Kidney epithelial cell (primary cell): ENCODE results near the gene UBE2U. TPM values are rescaled to one million over a fixed set of nuclear protein-coding genes. Genes with fewer than 3 reads are reported as not detected.

ENCODE experiments used
- DNase-seq: peaks from one replicate; pipeline ENCODE4 v3.0.0-alpha.2; 2010; ENCODE audit warnings: low read depth
- H3K27me3 ChIP-seq: 2 replicates; pipeline ENCODE4 v1.6.0; 2011; ENCODE audit warnings: low read length; ENCODE audit not compliant: control insufficient read depth, insufficient read depth
- H3K36me3 ChIP-seq: 2 replicates; pipeline ENCODE4 v1.5.1; 2011; ENCODE audit warnings: low read length; ENCODE audit not compliant: control insufficient read depth, insufficient read depth
- H3K4me3 ChIP-seq: 2 replicates; pipeline ENCODE4 v1.5.1; 2011; ENCODE audit warnings: low read depth, mild to moderate bottlenecking, control low read depth, low read length
- total RNA-seq: library from RNA; depleted of rRNA; stranded (reverse); fragments of >200 nt; gene quantifications from 2 replicates; pipeline ENCODE4 v1.2.3, GENCODE V29; 2015
- TF ChIP-seq, protein P1 (sequence below): IDR thresholded peaks from 2 replicates; pipeline ENCODE4 v1.5.1; 2011; ENCODE audit warnings: mild to moderate bottlenecking, moderate library complexity, low read length, control low read depth, inconsistent platforms; ENCODE audit not compliant: insufficient read depth, poor library complexity, severe bottlenecking

Gene UBE2U, protein sequence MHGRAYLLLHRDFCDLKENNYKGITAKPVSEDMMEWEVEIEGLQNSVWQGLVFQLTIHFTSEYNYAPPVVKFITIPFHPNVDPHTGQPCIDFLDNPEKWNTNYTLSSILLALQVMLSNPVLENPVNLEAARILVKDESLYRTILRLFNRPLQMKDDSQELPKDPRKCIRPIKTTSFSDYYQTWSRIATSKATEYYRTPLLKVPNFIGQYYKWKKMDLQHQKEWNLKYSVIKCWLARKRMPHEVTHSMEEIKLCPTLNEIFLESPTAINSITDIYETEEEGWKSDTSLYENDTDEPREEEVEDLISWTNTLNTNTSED
- not detected in 2 replicates for total RNA-seq

DNA sequence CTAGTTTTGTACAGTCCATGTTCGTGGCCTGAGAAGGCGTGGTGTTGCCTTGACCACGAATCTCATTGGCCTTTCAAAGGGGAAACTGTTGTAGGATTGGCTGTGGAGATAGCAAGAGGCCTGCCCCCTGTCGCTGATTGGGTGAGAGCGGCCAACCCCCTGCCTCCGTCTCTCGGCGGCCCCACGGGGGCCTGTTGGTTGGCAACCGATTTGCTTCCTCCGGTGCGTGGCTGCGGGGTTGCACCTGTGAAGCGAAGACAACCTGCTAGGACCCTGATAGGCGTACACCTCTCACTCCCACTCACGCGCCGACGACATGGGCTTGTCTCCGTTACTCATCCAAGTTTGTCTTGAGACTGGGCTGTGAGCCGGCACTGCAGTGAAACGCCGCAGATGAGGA is at the start of gene UBE2U:
TSS of gene UBE2U (plus strand) at position 204 of the 400 bp plus-strand sequence. CDS start 428 bp downstream, outside the sequence.
- Histone ChIP-seq H3K4me3 (no peak within 1 kb of the TSS), H3K27me3 (no peaks in the 10 kb centered on the region), H3K36me3 (no peaks in the 10 kb centered on the region)
- TF ChIP-seq, protein P1, sequence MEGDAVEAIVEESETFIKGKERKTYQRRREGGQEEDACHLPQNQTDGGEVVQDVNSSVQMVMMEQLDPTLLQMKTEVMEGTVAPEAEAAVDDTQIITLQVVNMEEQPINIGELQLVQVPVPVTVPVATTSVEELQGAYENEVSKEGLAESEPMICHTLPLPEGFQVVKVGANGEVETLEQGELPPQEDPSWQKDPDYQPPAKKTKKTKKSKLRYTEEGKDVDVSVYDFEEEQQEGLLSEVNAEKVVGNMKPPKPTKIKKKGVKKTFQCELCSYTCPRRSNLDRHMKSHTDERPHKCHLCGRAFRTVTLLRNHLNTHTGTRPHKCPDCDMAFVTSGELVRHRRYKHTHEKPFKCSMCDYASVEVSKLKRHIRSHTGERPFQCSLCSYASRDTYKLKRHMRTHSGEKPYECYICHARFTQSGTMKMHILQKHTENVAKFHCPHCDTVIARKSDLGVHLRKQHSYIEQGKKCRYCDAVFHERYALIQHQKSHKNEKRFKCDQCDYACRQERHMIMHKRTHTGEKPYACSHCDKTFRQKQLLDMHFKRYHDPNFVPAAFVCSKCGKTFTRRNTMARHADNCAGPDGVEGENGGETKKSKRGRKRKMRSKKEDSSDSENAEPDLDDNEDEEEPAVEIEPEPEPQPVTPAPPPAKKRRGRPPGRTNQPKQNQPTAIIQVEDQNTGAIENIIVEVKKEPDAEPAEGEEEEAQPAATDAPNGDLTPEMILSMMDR: no peak
- no peak for DNase-seq

DNA sequence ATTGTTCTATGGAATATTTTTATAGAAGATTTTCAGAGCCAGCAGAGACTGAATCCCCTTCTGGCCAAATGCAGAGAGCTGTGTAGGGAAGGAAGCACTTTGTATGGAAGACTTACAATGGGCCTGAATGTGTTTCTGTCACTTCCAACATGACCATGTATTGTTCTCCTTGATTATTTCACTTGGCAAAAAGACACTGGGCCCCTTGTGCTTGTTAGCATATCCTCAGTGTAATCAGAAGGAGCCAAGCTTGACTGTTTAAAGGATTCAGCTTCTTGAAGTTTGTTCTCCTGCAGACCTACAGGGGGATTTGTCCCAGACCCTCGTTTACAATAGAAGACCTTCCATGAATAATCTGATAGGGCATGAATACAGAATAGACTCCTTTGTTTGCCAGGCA is 48.1 kb upstream of the UBE2U start:
- no peaks in the 10 kb centered on the region for H3K27me3 ChIP-seq
- TF ChIP-seq, protein P1: no peak
- DNase-seq: no peak
- peaks cover 2% of the 10 kb centered on the region for H3K36me3 ChIP-seq
- no peak overlapping the region for H3K4me3 ChIP-seq

DNA sequence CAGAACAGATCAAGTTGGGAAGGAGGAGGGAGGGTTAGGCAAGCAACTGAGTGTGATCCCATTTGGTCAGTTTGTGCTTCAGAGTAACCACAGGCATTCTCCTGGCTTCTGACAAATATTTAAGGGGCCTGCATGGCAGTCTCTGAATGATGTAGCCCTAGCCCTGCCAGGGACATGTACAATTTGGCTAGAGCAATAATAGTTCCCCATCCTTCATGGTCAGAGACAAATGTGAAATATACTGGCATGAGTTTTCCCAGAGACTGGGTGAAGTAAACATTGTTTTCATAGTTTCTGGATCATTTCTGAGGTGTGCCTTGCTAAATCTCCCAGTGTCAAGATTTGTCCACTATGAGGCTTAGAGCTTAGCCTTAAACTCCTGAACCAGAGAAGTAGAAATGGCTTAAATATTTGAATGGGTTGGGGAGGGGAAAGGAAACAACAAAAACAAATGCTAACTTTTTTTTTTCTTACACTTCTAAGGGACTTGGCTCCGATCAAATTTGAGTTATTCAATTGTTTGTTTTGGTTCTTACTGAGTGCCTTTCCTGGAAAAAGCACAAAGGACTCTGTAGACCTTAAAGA is 42.0 kb upstream of the UBE2U start:
- H3K27me3 ChIP-seq: no peaks in the 10 kb centered on the region
- no peak for DNase-seq
- H3K4me3 ChIP-seq: no peak overlapping the region
- peaks cover 2% of the 10 kb centered on the region for H3K36me3 ChIP-seq
- TF ChIP-seq, protein P1: no peak

DNA sequence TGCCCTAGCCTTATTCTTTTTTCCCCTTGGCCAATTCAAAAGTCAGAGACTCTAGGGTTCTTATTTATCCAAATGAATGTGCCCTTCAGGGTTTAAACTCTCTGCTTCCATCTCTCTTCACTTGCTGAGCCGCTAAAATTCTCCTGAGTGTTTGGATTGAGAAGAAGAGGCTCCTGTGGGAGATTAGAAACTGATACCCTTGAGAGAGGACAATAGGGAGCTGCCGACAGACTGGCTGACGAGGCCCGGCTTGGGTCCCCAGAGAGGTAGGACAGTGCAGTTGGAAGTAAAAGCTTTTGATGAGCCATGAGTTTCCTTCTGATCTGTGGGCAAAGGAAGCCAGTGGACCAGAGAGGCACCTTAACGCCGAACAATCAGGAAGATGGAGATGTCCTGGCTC is 41.3 kb upstream of the UBE2U start:
- no peak for DNase-seq
- TF ChIP-seq, protein P1: no peak
- Histone ChIP-seq H3K36me3 (peaks cover 2% of the 10 kb centered on the region), H3K27me3 (no peaks in the 10 kb centered on the region), H3K4me3 (no peak overlapping the region)

DNA sequence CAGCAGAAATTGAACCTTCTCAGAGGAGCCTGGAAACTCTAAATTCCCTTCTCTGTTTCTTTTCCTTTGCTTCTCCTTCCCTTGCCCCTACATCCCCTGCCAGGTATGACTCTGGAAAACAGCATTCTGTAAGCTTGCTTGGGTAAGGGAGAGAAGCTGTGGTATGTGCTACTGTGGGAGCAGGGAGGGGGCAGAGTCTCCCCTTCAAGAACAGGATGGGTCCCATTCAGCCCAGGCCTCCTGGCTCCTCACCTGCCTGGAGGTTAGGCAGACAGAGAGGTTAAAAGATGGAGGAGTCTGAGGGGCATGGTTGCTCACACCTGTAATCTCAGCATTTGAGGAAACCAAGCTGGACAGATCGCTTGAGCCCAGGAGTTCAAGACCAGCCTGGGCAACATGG is 40.6 kb upstream of the UBE2U start:
- no peak for DNase-seq
- Histone ChIP-seq H3K27me3 (no peaks in the 10 kb centered on the region), H3K4me3 (no peak overlapping the region), H3K36me3 (peaks cover 2% of the 10 kb centered on the region)
- TF ChIP-seq, protein P1: no peak
